GM13977 (cell line): ENCODE measurements around the gene SLC16A10.
"Not testable (repeated sequence)": the region's sequence is repeated elsewhere in the genome, so short reads cannot be mapped to it uniquely, and the experiment has no call there.

Experiments used
- DNase-seq: peaks from one replicate; pipeline ENCODE4 v3.0.0; 2012; ENCODE audit warnings: low spot score
- CTCF ChIP-seq: IDR thresholded peaks from 2 replicates; pipeline ENCODE4 v1.5.1; 2012; ENCODE audit warnings: mild to moderate bottlenecking, control low read depth; ENCODE audit not compliant: insufficient read depth; ENCODE audit errors: extremely low read depth, missing control alignments
- in situ Hi-C: fragments of 300-500 bp; cut with MboI; formaldehyde crosslinking; loops from one replicate; pipeline ENCODE4 v1.12.0; 2022; ENCODE audit warnings: low sequenced_read_pairs, low pct_unique_long_range_greater_than_20kb, mixed read lengths, inconsistent platforms; ENCODE audit not compliant: unreplicated experiment

SLC16A10 gene

GRCh38 chr6:111057074-111057752 lies 30.1 kb upstream of the SLC16A10 start:
- DNase-seq = peak; percentile 38

GRCh38 chr6:111061508-111061907 lies 25.8 kb upstream of the SLC16A10 start:
- no peak for TF ChIP-seq CTCF
- no peak for DNase-seq
- in situ Hi-C loops = no loop called here

More at GRCh38 chr6:111057074-111057752, 30.1 kb upstream of the SLC16A10 start:
- TF ChIP-seq CTCF = peak; percentile 67
- in situ Hi-C loops = loop anchor here (10.0 kb wide), 1 partner anchor 158 kb away; no protein-coding TSS in a partner anchor

- DNase-seq, in situ Hi-C loops: not testable (repeated sequence)
Observed at GRCh38 chr6:111061985-111062384, 25.3 kb upstream of the SLC16A10 start.

GRCh38 chr6:111062860-111063259 lies 24.4 kb upstream of the SLC16A10 start:
- DNase-seq, in situ Hi-C loops: not testable (repeated sequence)

GRCh38 chr6:111068109-111068865 lies 19.0 kb upstream of the SLC16A10 start:
- in situ Hi-C loops = no loop called here
- TF ChIP-seq CTCF = no peak
- DNase-seq = no peak

GRCh38 chr6:111068866-111069234 lies 18.5 kb upstream of the SLC16A10 start:
- in situ Hi-C loops = no loop called here
- no peak for TF ChIP-seq CTCF
- no peak for DNase-seq

GRCh38 chr6:111069382-111070104 lies 17.8 kb upstream of the SLC16A10 start:
- in situ Hi-C loops = no loop called here
- no peak for DNase-seq
- no peak for TF ChIP-seq CTCF
